Measurements from ENCODE around the gene PCYOX1L. TPM values are rescaled to one million over a fixed set of nuclear protein-coding genes. Genes with fewer than 3 reads are reported as not detected.

The PCYOX1L gene
- total RNA-seq, 1 experiment from 2014 or later: 15.3 TPM

GRCh38 chr5:149363936-149364335 lies 6.1 kb downstream of the PCYOX1L start:
- no peak for DNase-seq
- Mint-ChIP-seq H3K4me1 (peaks cover 10 to 13% of the 10 kb centered on the region in 2 experiments), H3K27ac (no peak overlapping the region), H3K27me3 (ENCODE audit: low read depth) (peaks cover 3% of the 10 kb centered on the region; the same call in 1 of the 2 replicates), H3K4me3 (no peak overlapping the region), H3K36me3 (ENCODE audit: insufficient read depth in 1 of 3, low read depth in 3 of 3) (peaks cover 0 to 21% (median 3%) of the 10 kb centered on the region in 3 experiments; a peak in 5 of 7 replicates), H3K9me3 (no peaks in the 10 kb centered on the region)
- H4K5ac ChIP-seq (ENCODE audit: insufficient read length, low read depth, low read length): no peak overlapping the region
- no peak overlapping the region for H2BK120ac ChIP-seq (ENCODE audit: low read depth, low read length, poor library complexity, severe bottlenecking)
- no peak overlapping the region for H3K23ac ChIP-seq (ENCODE audit: insufficient read length, low read depth, low read length)
- H3K27me3 ChIP-seq (ENCODE audit: insufficient read depth, low read length): no peaks in the 10 kb centered on the region
- H3K27ac ChIP-seq (ENCODE audit: insufficient read length, low read depth, low read length): no peak overlapping the region
- no peaks in the 10 kb centered on the region for H3K23me2 ChIP-seq (ENCODE audit: insufficient read length, low read depth, low read length, poor library complexity, severe bottlenecking)
- no peak overlapping the region for H2AK5ac ChIP-seq (ENCODE audit: insufficient read length, low read length)
- no peak overlapping the region for H3K14ac ChIP-seq (ENCODE audit: insufficient read depth, low read length)
- WGBS (ENCODE audit: extremely low coverage, insufficient read length, low lambda C conversion rate): no CpG with 5 or more reads among the region's 9 CpGs
- no peaks in the 10 kb centered on the region for H3K79me1 ChIP-seq (ENCODE audit: insufficient read depth, low read depth, low read length, poor library complexity, severe bottlenecking)
- no peak overlapping the region for H2BK20ac ChIP-seq (ENCODE audit: low read depth, low read length, poor library complexity, severe bottlenecking)
- H4K91ac ChIP-seq (ENCODE audit: insufficient read length, low read depth, low read length): no peak overlapping the region
- H3K56ac ChIP-seq (ENCODE audit: insufficient read length, low read depth, low read length): no peak overlapping the region
- no peak overlapping the region for H2BK15ac ChIP-seq (ENCODE audit: low read depth, low read length)
- H2AFZ ChIP-seq (ENCODE audit: low read length): no peak overlapping the region
- H3K4me2 ChIP-seq (ENCODE audit: insufficient read depth, insufficient read length, low read length): no peak overlapping the region
- TF ChIP-seq, protein P1, sequence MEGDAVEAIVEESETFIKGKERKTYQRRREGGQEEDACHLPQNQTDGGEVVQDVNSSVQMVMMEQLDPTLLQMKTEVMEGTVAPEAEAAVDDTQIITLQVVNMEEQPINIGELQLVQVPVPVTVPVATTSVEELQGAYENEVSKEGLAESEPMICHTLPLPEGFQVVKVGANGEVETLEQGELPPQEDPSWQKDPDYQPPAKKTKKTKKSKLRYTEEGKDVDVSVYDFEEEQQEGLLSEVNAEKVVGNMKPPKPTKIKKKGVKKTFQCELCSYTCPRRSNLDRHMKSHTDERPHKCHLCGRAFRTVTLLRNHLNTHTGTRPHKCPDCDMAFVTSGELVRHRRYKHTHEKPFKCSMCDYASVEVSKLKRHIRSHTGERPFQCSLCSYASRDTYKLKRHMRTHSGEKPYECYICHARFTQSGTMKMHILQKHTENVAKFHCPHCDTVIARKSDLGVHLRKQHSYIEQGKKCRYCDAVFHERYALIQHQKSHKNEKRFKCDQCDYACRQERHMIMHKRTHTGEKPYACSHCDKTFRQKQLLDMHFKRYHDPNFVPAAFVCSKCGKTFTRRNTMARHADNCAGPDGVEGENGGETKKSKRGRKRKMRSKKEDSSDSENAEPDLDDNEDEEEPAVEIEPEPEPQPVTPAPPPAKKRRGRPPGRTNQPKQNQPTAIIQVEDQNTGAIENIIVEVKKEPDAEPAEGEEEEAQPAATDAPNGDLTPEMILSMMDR (conservative IDR thresholded peaks at IDR 0.05): no peak
- H3T11ph ChIP-seq (ENCODE audit: low read length): no peak overlapping the region
- H2BK12ac ChIP-seq (ENCODE audit: insufficient read length, low read depth, low read length): no peak overlapping the region
- H3K18ac ChIP-seq (ENCODE audit: insufficient read length, low read depth, low read length): no peak overlapping the region
- H3K4ac ChIP-seq (ENCODE audit: low read depth, low read length): no peak overlapping the region
- H3K4me1 ChIP-seq (ENCODE audit: insufficient read depth, low read length): no peaks in the 10 kb centered on the region
- no peak overlapping the region for H3K9ac ChIP-seq (ENCODE audit: extremely low read depth, insufficient read length, low read length)
- H3K9me3 ChIP-seq (ENCODE audit: control insufficient read depth, low read depth, low read length): no peaks in the 10 kb centered on the region
- H2BK5ac ChIP-seq (ENCODE audit: insufficient read length, low read length): no peak overlapping the region
- H3K79me2 ChIP-seq (ENCODE audit: insufficient read depth, low read length): no peaks in the 10 kb centered on the region
- H4K8ac ChIP-seq (replicated peaks; ENCODE audit: insufficient read length, low read depth, low read length): no peak overlapping the region
- H4K20me1 ChIP-seq (ENCODE audit: control insufficient read depth, insufficient read depth, insufficient read length): no peaks in the 10 kb centered on the region

All from H9 (cell line).